Measurements from ENCODE around the gene OR8B8. TPM values are rescaled to one million over a fixed set of nuclear protein-coding genes. Genes with fewer than 3 reads are reported as not detected.

OR8B8 gene
- total RNA-seq, 1 donor from 2014 or later, result not detected

- H3K27ac ChIP-seq, result no peak overlapping the region
- H3K4me1 ChIP-seq, result no peaks in the 10 kb centered on the region
- H3K9me3 ChIP-seq, result no peaks in the 10 kb centered on the region
- no peak for DNase-seq
- no peak for TF ChIP-seq CTCF (IDR thresholded peaks at IDR 0.05)
- ATAC-seq, result no peak
- H3K27me3 ChIP-seq, result no peaks in the 10 kb centered on the region
- intact Hi-C loops (cut with DNase I), result no loop called here
- H3K36me3 ChIP-seq, result no peaks in the 10 kb centered on the region
- no peak overlapping the region for H3K4me3 ChIP-seq
These were observed 9.1 kb upstream of the OR8B8 start for GRCh38 chr11:124454552-124454951.

- H3K4me1 ChIP-seq, result no peaks in the 10 kb centered on the region
- DNase-seq, result no peak
- intact Hi-C loops (cut with DNase I), result no loop called here
- H3K4me3 ChIP-seq, result no peak overlapping the region
- TF ChIP-seq CTCF (IDR thresholded peaks at IDR 0.05), result no peak
- ATAC-seq, result no peak
- no peaks in the 10 kb centered on the region for H3K36me3 ChIP-seq
- no peaks in the 10 kb centered on the region for H3K27me3 ChIP-seq
- H3K27ac ChIP-seq, result no peak overlapping the region
- H3K9me3 ChIP-seq, result no peaks in the 10 kb centered on the region
These were observed 1.4 kb upstream of the OR8B8 start for GRCh38 chr11:124446916-124447315.

- intact Hi-C loops (cut with DNase I), result no loop called here
- DNase-seq (no peak), ATAC-seq (no peak)
- Histone ChIP-seq H3K4me1 (no peaks in the 10 kb centered on the region), H3K36me3 (no peaks in the 10 kb centered on the region), H3K9me3 (no peaks in the 10 kb centered on the region), H3K27me3 (no peaks in the 10 kb centered on the region), H3K27ac (no peak overlapping the region), H3K4me3 (no peak overlapping the region)
- no peak for TF ChIP-seq CTCF (IDR thresholded peaks at IDR 0.05)
These were observed 2.6 kb downstream of the OR8B8 start for GRCh38 chr11:124442847-124443246.

- Histone ChIP-seq H3K27ac (no peak overlapping the region), H3K27me3 (no peaks in the 10 kb centered on the region), H3K4me3 (no peak overlapping the region), H3K4me1 (no peaks in the 10 kb centered on the region), H3K36me3 (no peaks in the 10 kb centered on the region), H3K9me3 (no peaks in the 10 kb centered on the region)
- no peak for TF ChIP-seq CTCF (IDR thresholded peaks at IDR 0.05)
- no peak for DNase-seq
- no peak for ATAC-seq
- intact Hi-C loops (cut with DNase I), result no loop called here
These were observed 3.1 kb downstream of the OR8B8 start for GRCh38 chr11:124442442-124442841.

GRCh38 chr11:124441519-124441918 lies 4.0 kb downstream of the OR8B8 start:
- no peaks in the 10 kb centered on the region for H3K36me3 ChIP-seq
- intact Hi-C loops (cut with DNase I), result no loop called here
- no peak overlapping the region for H3K4me3 ChIP-seq
- no peaks in the 10 kb centered on the region for H3K27me3 ChIP-seq
- H3K4me1 ChIP-seq, result no peaks in the 10 kb centered on the region
- DNase-seq, result no peak
- H3K9me3 ChIP-seq, result no peaks in the 10 kb centered on the region
- no peak for ATAC-seq
- no peak overlapping the region for H3K27ac ChIP-seq
- TF ChIP-seq CTCF (IDR thresholded peaks at IDR 0.05), result no peak

- Histone ChIP-seq H3K4me1 (no peaks in the 10 kb centered on the region), H3K4me3 (no peak overlapping the region), H3K36me3 (no peaks in the 10 kb centered on the region), H3K27ac (no peak overlapping the region), H3K9me3 (no peaks in the 10 kb centered on the region), H3K27me3 (no peaks in the 10 kb centered on the region)
- intact Hi-C loops (cut with DNase I), result no loop called here
- ATAC-seq (no peak), DNase-seq (no peak)
- TF ChIP-seq CTCF (IDR thresholded peaks at IDR 0.05), result no peak
These were observed 4.4 kb downstream of the OR8B8 start for GRCh38 chr11:124441081-124441480.

Data from upper lobe of right lung (tissue), 1 donor.